PC-9 (cell line): ENCODE measurements around the gene NFATC1. TPM values are rescaled to one million over a fixed set of nuclear protein-coding genes. Genes with fewer than 3 reads are reported as not detected.

Source experiments
- BruUV-seq: library from RNA; stranded (reverse); fragments of 400-500 nt; replicated peaks from 2 replicates; lab custom pipeline; 2021; lab: Mats Ljungman, UMichigan
- CTCF ChIA-PET: fragments of 300-600 bp; sonication (Branson Sonifier 250); formaldehyde crosslinking; loops from one replicate; lab custom pipeline; 2022; ENCODE audit warnings: antibody characterized with exemption; lab: Charles Lee
- POLR2A ChIA-PET: fragments of 300-600 bp; sonication (Branson Sonifier 250); formaldehyde crosslinking; loops from one replicate; lab custom pipeline; 2022; ENCODE audit warnings: antibody characterized with exemption; ENCODE audit not compliant: unreplicated experiment; lab: Charles Lee
- DNase-seq, 2 experiments: peaks; one replicate each; pipeline versions ENCODE4 v3.0.0 to v3.0.0-alpha.2; 2015 to 2022; ENCODE audit warnings: mixed read lengths in 1 of 2
- H2AFZ ChIP-seq: fragments of 200-600 bp; sonication (generic); 2 replicates; pipeline ENCODE4 v1.8.1; 2017; ENCODE audit warnings: antibody characterized with exemption
- H3F3A ChIP-seq: fragments of 200-600 bp; sonication (generic); 2 replicates; pipeline ENCODE4 v1.8.1; 2017; ENCODE audit warnings: antibody characterized with exemption, mild to moderate bottlenecking, low read depth; ENCODE audit not compliant: insufficient read depth
- H3K27ac ChIP-seq: fragments of 200-600 bp; sonication (generic); 2 replicates; pipeline ENCODE4 v1.6.1; 2016; ENCODE audit warnings: mixed run types
- H3K27me3 ChIP-seq: fragments of 200-600 bp; sonication (generic); 2 replicates; pipeline ENCODE4 v1.6.1; 2016; ENCODE audit warnings: low read depth, mixed run types; ENCODE audit not compliant: insufficient read depth
- H3K36me3 ChIP-seq: fragments of 200-600 bp; sonication (generic); 2 replicates; pipeline ENCODE4 v1.6.1; 2016; ENCODE audit warnings: low read depth, mixed run types
- H3K4me1 ChIP-seq: fragments of 200-600 bp; sonication (generic); replicated peaks from 2 replicates; pipeline ENCODE4 v1.6.1; 2016; ENCODE audit warnings: mixed run types; ENCODE audit not compliant: insufficient read depth
- H3K4me2 ChIP-seq: fragments of 200-600 bp; sonication (generic); 2 replicates; pipeline ENCODE4 v1.6.1; 2017; ENCODE audit warnings: mixed run types
- H3K4me3 ChIP-seq: fragments of 200-600 bp; sonication (generic); 2 replicates; pipeline ENCODE4 v1.6.1; 2016; ENCODE audit warnings: mixed run types
- H3K79me2 ChIP-seq: fragments of 200-600 bp; sonication (generic); 2 replicates; pipeline ENCODE4 v1.6.1; 2017; ENCODE audit warnings: low read depth, mixed run types
- H3K9me2 ChIP-seq: fragments of 200-600 bp; sonication (generic); 2 replicates; pipeline ENCODE4 v1.8.1; 2017; ENCODE audit warnings: mild to moderate bottlenecking; ENCODE audit not compliant: insufficient read depth
- H3K9me3 ChIP-seq: fragments of 200-600 bp; sonication (generic); 2 replicates; pipeline ENCODE4 v1.8.1; 2016; ENCODE audit warnings: low read depth; ENCODE audit not compliant: insufficient read depth
- H4K20me1 ChIP-seq: fragments of 200-600 bp; sonication (generic); 2 replicates; pipeline ENCODE4 v1.8.1; 2017; ENCODE audit not compliant: insufficient read depth
- CTCF ChIP-seq: fragments of 200-600 bp; sonication (generic); conservative IDR thresholded peaks from 2 replicates; pipeline ENCODE4 v1.6.1; 2017; ENCODE audit warnings: mixed run types, antibody characterized with exemption, mild to moderate bottlenecking, moderate library complexity
- EZH2 ChIP-seq: fragments of 200-600 bp; sonication (generic); IDR thresholded peaks from 2 replicates; pipeline ENCODE4 v1.8.0; 2017; ENCODE audit warnings: antibody characterized with exemption, low read depth
- intact Hi-C: fragments of 100-400 bp; cut with micrococcal nuclease; formaldehyde crosslinking; loops from one replicate; pipeline ENCODE4 v1.10.0; 2022; ENCODE audit not compliant: unreplicated experiment
- total RNA-seq: library from RNA; stranded (reverse); gene quantifications from 2 replicates; pipeline ENCODE4 v1.2.3, GENCODE V29; 2021

The NFATC1 gene
- total RNA-seq, 1 experiment from 2014 or later, result 2.6 TPM

GRCh38 chr18:79547413-79548076 is 151.8 kb downstream of the NFATC1 start:
- ChIA-PET POLR2A (no interaction called here), CTCF (no interaction called here)
- H3K4me3 ChIP-seq, result no peak overlapping the region
- intact Hi-C loops, result no loop called here
- no peak overlapping the region for H2AFZ ChIP-seq
- DNase-seq, result no peak
- no peaks in the 10 kb centered on the region for H3K9me2 ChIP-seq
- no TSS peak for BruUV-seq
- H3K4me1 ChIP-seq, result no peaks in the 10 kb centered on the region
- H3K9me3 ChIP-seq, result no peaks in the 10 kb centered on the region
- no peak overlapping the region for H3K27ac ChIP-seq
- H4K20me1 ChIP-seq, result no peaks in the 10 kb centered on the region
- H3K79me2 ChIP-seq, result no peaks in the 10 kb centered on the region
- no peaks in the 10 kb centered on the region for H3K36me3 ChIP-seq
- no peak overlapping the region for H3K4me2 ChIP-seq
- no peak for TF ChIP-seq CTCF
- no peak for TF ChIP-seq EZH2
- H3F3A ChIP-seq, result no peaks in the 10 kb centered on the region
- H3K27me3 ChIP-seq, result peaks cover 67% of the 10 kb centered on the region

- H3K27me3 ChIP-seq, result peaks cover 72% of the 10 kb centered on the region
- TF ChIP-seq CTCF, result no peak
- TF ChIP-seq EZH2, result no peak
- no peak overlapping the region for H2AFZ ChIP-seq
- H3K4me2 ChIP-seq, result no peak overlapping the region
- no peak overlapping the region for H3K27ac ChIP-seq
- H3K36me3 ChIP-seq, result no peaks in the 10 kb centered on the region
- BruUV-seq, result no TSS peak
- POLR2A ChIA-PET, result no interaction called here
- DNase-seq, result no peak
- H3K79me2 ChIP-seq, result no peaks in the 10 kb centered on the region
- no peaks in the 10 kb centered on the region for H3K4me1 ChIP-seq
- CTCF ChIA-PET, result no interaction called here
- no peaks in the 10 kb centered on the region for H4K20me1 ChIP-seq
- no peaks in the 10 kb centered on the region for H3F3A ChIP-seq
- intact Hi-C loops, result no loop called here
- H3K4me3 ChIP-seq, result no peak overlapping the region
- H3K9me3 ChIP-seq, result no peaks in the 10 kb centered on the region
- no peaks in the 10 kb centered on the region for H3K9me2 ChIP-seq
Observed at GRCh38 chr18:79548077-79548450, 152.3 kb downstream of the NFATC1 start.

GRCh38 chr18:79548621-79548985 is 152.9 kb downstream of the NFATC1 start:
- intact Hi-C loops, result no loop called here
- CTCF ChIA-PET, result no interaction called here

More at GRCh38 chr18:79548621-79548985, 152.9 kb downstream of the NFATC1 start:
- TF ChIP-seq CTCF (no peak), EZH2 (no peak)
- Histone ChIP-seq H3K36me3 (no peaks in the 10 kb centered on the region), H3K9me3 (no peaks in the 10 kb centered on the region), H3K27me3 (peaks cover 73% of the 10 kb centered on the region), H3K4me1 (no peaks in the 10 kb centered on the region), H3K27ac (no peak overlapping the region), H3K79me2 (no peaks in the 10 kb centered on the region), H3K4me2 (no peak overlapping the region), H3K9me2 (no peaks in the 10 kb centered on the region), H2AFZ (no peak overlapping the region), H3F3A (no peaks in the 10 kb centered on the region), H3K4me3 (no peak overlapping the region), H4K20me1 (no peaks in the 10 kb centered on the region)
- DNase-seq, result no peak
- BruUV-seq, result no TSS peak
- POLR2A ChIA-PET, result no interaction called here
